GM19467 (cell line): ENCODE results near the gene SGPP1.
A peak's percentile ranks its signal among the peaks of the same experiment; 100 is the strongest.
"Not testable (repeated sequence)": the region's sequence is repeated elsewhere in the genome, so short reads cannot be mapped to it uniquely, and the experiment has no call there.

Source experiments
- ATAC-seq: cut with Tn5 transposase; IDR thresholded peaks from one replicate; pipeline ENCODE4 v1.9.1; 2021; ENCODE audit warnings: mild to moderate bottlenecking, moderate library complexity; ENCODE audit not compliant: unreplicated experiment

SGPP1 gene

GRCh38 chr14:63727736-63728728, at the start of gene SGPP1:
Gene SGPP1, minus strand, starts transcription at chr14:63728065. Its CDS starts 121 bp downstream, at chr14:63727944.
- peak; percentile 75 for ATAC-seq

GRCh38 chr14:63777024-63777423, 49.2 kb upstream of the SGPP1 start:
- ATAC-seq = no peak

- no peak for ATAC-seq
Measured at GRCh38 chr14:63773504-63773903, 45.6 kb upstream of the SGPP1 start.

- peak; percentile 76 for ATAC-seq
Measured at GRCh38 chr14:63770187-63770807, 42.4 kb upstream of the SGPP1 start.

- ATAC-seq = no peak
Measured at GRCh38 chr14:63766611-63767010, 38.7 kb upstream of the SGPP1 start.

GRCh38 chr14:63764620-63765139, 36.8 kb upstream of the SGPP1 start:
- no peak for ATAC-seq

- ATAC-seq = no peak
Measured at GRCh38 chr14:63764103-63764502, 36.2 kb upstream of the SGPP1 start.

- no peak for ATAC-seq
Measured at GRCh38 chr14:63761351-63762117, 33.7 kb upstream of the SGPP1 start.

- no peak for ATAC-seq
Measured at GRCh38 chr14:63760014-63760413, 32.1 kb upstream of the SGPP1 start.

GRCh38 chr14:63759456-63759855, 31.6 kb upstream of the SGPP1 start:
- ATAC-seq = peak; percentile 80

- ATAC-seq = no peak
Measured at GRCh38 chr14:63757211-63757610, 29.3 kb upstream of the SGPP1 start.

- no peak for ATAC-seq
Measured at GRCh38 chr14:63752449-63753169, 24.7 kb upstream of the SGPP1 start.

- ATAC-seq = not testable (repeated sequence)
Measured at GRCh38 chr14:63751076-63751475, 23.2 kb upstream of the SGPP1 start.

GRCh38 chr14:63747846-63748245, 20.0 kb upstream of the SGPP1 start:
- no peak for ATAC-seq

GRCh38 chr14:63745858-63746425, 18.1 kb upstream of the SGPP1 start:
- ATAC-seq = peak; percentile 64

GRCh38 chr14:63745272-63745671, 17.4 kb upstream of the SGPP1 start:
- no peak for ATAC-seq

- ATAC-seq = peak; percentile 80
Measured at GRCh38 chr14:63737582-63738006, 9.7 kb upstream of the SGPP1 start.

- no peak for ATAC-seq
Measured at GRCh38 chr14:63735720-63736119, 7.9 kb upstream of the SGPP1 start.

GRCh38 chr14:63730659-63731058, 2.8 kb upstream of the SGPP1 start:
- ATAC-seq = no peak

GRCh38 chr14:63727231-63727735, 582 bp downstream of the SGPP1 start:
- ATAC-seq = peak; percentile 24
